ENCODE data around the gene RPF1. TPM values are rescaled to one million over a fixed set of nuclear protein-coding genes. Genes with fewer than 3 reads are reported as not detected.

Gene RPF1
- total RNA-seq, 1 experiment from 2014 or later, result 31.7 TPM

GRCh38 chr1:84509029-84509428 is 30.0 kb downstream of the RPF1 start (continued):
- TF ChIP-seq JUN (CRISPR knock-in tag; IDR thresholded peaks at IDR 0.05) (no peak), ZNF396 (CRISPR knock-in tag; IDR thresholded peaks at IDR 0.05; ENCODE audit: borderline replicate concordance) (no peak), CDX4 (CRISPR knock-in tag; IDR thresholded peaks at IDR 0.05; ENCODE audit: borderline replicate concordance) (no peak), SP1 (CRISPR knock-in tag; conservative IDR thresholded peaks at IDR 0.05) (no peak), EMX1 (CRISPR knock-in tag; IDR thresholded peaks at IDR 0.05) (no peak)

- Mint-ChIP-seq H3K9me3 (peaks cover 11% of the 10 kb centered on the region), H3K36me3 (0 out of 2 replicates have a peak, but pooled peaks cover 6% of the 10 kb centered on the region), H3K4me1 (peaks cover 5% of the 10 kb centered on the region), H3K27ac (no peak overlapping the region), H3K4me3 (no peak overlapping the region), H3K27me3 (ENCODE audit: low read depth) (no peaks in the 10 kb centered on the region; the same call in 1 of the 2 replicates)
- POLR2A ChIA-PET, result no interaction called here
- TF ChIP-seq NR1H2 (CRISPR knock-in tag; IDR thresholded peaks at IDR 0.05) (no peak), ZNF425 (CRISPR knock-in tag; conservative IDR thresholded peaks at IDR 0.05) (no peak), ZNF416 (CRISPR knock-in tag; IDR thresholded peaks at IDR 0.05) (no peak), IRF1 (CRISPR knock-in tag; IDR thresholded peaks at IDR 0.05) (no peak), ZNF263 (CRISPR knock-in tag; IDR thresholded peaks at IDR 0.05; ENCODE audit: low read depth) (no peak), IRF2 (CRISPR knock-in tag; IDR thresholded peaks at IDR 0.05; ENCODE audit: borderline replicate concordance, low read depth) (no peak), CBFB (CRISPR knock-in tag; IDR thresholded peaks at IDR 0.05; ENCODE audit: low read depth) (no peak), ESRRA (CRISPR knock-in tag; IDR thresholded peaks at IDR 0.05; ENCODE audit: borderline replicate concordance) (no peak)
- no peak for DNase-seq (ENCODE audit: low spot score)
- CTCF ChIA-PET, result no interaction called here
- ATAC-seq, result no peak
Observed at GRCh38 chr1:84510165-84510564, 31.1 kb downstream of the RPF1 start.

GRCh38 chr1:84510668-84511067 is 31.6 kb downstream of the RPF1 start:
- Mint-ChIP-seq H3K9me3 (peaks cover 11% of the 10 kb centered on the region), H3K4me1 (peaks cover 5% of the 10 kb centered on the region), H3K36me3 (0 out of 2 replicates have a peak, but pooled peaks cover 6% of the 10 kb centered on the region), H3K27ac (no peak overlapping the region), H3K4me3 (no peak overlapping the region), H3K27me3 (ENCODE audit: low read depth) (no peaks in the 10 kb centered on the region; the same call in 1 of the 2 replicates)
- ATAC-seq, result no peak
- ChIA-PET POLR2A (no interaction called here), CTCF (no interaction called here)
- no peak for DNase-seq (ENCODE audit: low spot score)
- TF ChIP-seq ZMAT4 (CRISPR knock-in tag; IDR thresholded peaks at IDR 0.05) (no peak), CREM (CRISPR knock-in tag; IDR thresholded peaks at IDR 0.05) (no peak), ZNF263 (CRISPR knock-in tag; IDR thresholded peaks at IDR 0.05; ENCODE audit: low read depth) (no peak), GABPB1 (CRISPR knock-in tag; IDR thresholded peaks at IDR 0.05) (no peak), RELA (CRISPR knock-in tag; IDR thresholded peaks at IDR 0.05; ENCODE audit: borderline replicate concordance) (no peak), STAT6 (CRISPR knock-in tag; conservative IDR thresholded peaks at IDR 0.05; ENCODE audit: low read depth) (no peak), ZNF396 (CRISPR knock-in tag; IDR thresholded peaks at IDR 0.05; ENCODE audit: borderline replicate concordance) (no peak), ZNF317 (CRISPR knock-in tag; IDR thresholded peaks at IDR 0.05; ENCODE audit: borderline replicate concordance, low read depth) (no peak), AR (CRISPR knock-in tag; IDR thresholded peaks at IDR 0.05) (no peak), PRDM15 (CRISPR knock-in tag; IDR thresholded peaks at IDR 0.05) (no peak)

Data from WTC11 (cell line).